Fibroblast of lung (primary cell): ENCODE results near the gene FRS2. TPM values are rescaled to one million over a fixed set of nuclear protein-coding genes. Genes with fewer than 3 reads are reported as not detected.

Source experiments
- DNase-seq, 2 donors: peaks; one replicate each; pipeline versions ENCODE4 v3.0.0 to v3.0.0-alpha.2; 2010; ENCODE audit warnings: low read depth in 2 of 2
- H2AFZ ChIP-seq: 2 replicates; pipeline ENCODE4 v1.5.1; 2012; ENCODE audit warnings: low read length, control low read depth, inconsistent platforms
- H3K27ac ChIP-seq: 2 replicates; pipeline ENCODE4 v1.5.1; 2011; ENCODE audit warnings: low read length, control low read depth; ENCODE audit not compliant: insufficient read depth
- H3K27me3 ChIP-seq: 2 replicates; pipeline ENCODE4 v1.5.1; 2011; ENCODE audit warnings: mild to moderate bottlenecking, low read length; ENCODE audit not compliant: control insufficient read depth, insufficient read depth
- H3K36me3 ChIP-seq: 2 replicates; pipeline ENCODE4 v1.5.1; 2011; ENCODE audit warnings: low read length; ENCODE audit not compliant: control insufficient read depth, insufficient read depth
- H3K4me1 ChIP-seq: 2 replicates; pipeline ENCODE4 v1.5.1; 2011; ENCODE audit warnings: low read length; ENCODE audit not compliant: control insufficient read depth, insufficient read depth; ENCODE audit errors: extremely low read depth
- H3K4me2 ChIP-seq: 2 replicates; pipeline ENCODE4 v1.5.1; 2011; ENCODE audit warnings: low read length, control low read depth; ENCODE audit not compliant: insufficient read depth; ENCODE audit errors: extremely low read depth
- H3K4me3 ChIP-seq, 4 experiments: fragments of 200-600 bp in 1 of 4; sonication (generic) in 1 of 4; replicated peaks in 1 of 4; 2 replicates each; pipeline ENCODE4 v1.5.1; 2011 to 2016; ENCODE audit warnings: low read length in 4 of 4, low read depth in 3 of 4, mild to moderate bottlenecking in 3 of 4, control low read depth in 2 of 4, inconsistent platforms in 1 of 4, mixed read lengths in 1 of 4; ENCODE audit not compliant: insufficient read depth in 1 of 4; ENCODE audit errors: control extremely low read depth in 1 of 4
- H3K79me2 ChIP-seq: 2 replicates; pipeline ENCODE4 v1.5.1; 2012; ENCODE audit warnings: mild to moderate bottlenecking, low read length, inconsistent platforms; ENCODE audit not compliant: control insufficient read depth, insufficient read depth
- H3K9ac ChIP-seq: 2 replicates; pipeline ENCODE4 v1.5.1; 2011; ENCODE audit warnings: mild to moderate bottlenecking, low read length, control low read depth; ENCODE audit not compliant: insufficient read depth
- H3K9me3 ChIP-seq: 2 replicates; pipeline ENCODE4 v1.5.1; 2012; ENCODE audit warnings: low read depth, low read length; ENCODE audit not compliant: control insufficient read depth, insufficient read depth
- H4K20me1 ChIP-seq: 2 replicates; pipeline ENCODE4 v1.5.1; 2011; ENCODE audit warnings: low read length; ENCODE audit not compliant: control insufficient read depth, insufficient read depth; ENCODE audit errors: extremely low read depth
- CTCF ChIP-seq, 2 donors: IDR thresholded peaks in 1 of 2; conservative IDR thresholded peaks in 1 of 2; 1 replicate in 1 of 2; 2 replicates in 1 of 2; pipeline ENCODE4 v1.5.1; 2011 to 2012; ENCODE audit warnings: low read length in 2 of 2, control low read depth in 1 of 2, inconsistent platforms in 1 of 2, low read depth in 1 of 2, mild to moderate bottlenecking in 1 of 2
- EZH2 ChIP-seq: IDR thresholded peaks from 2 replicates; pipeline ENCODE4 v1.5.1; 2012; ENCODE audit warnings: low read length, control low read depth, mild to moderate bottlenecking; ENCODE audit errors: missing control alignments
- polyA plus RNA-seq, 2 donors: library from polyadenylated mRNA; depleted of rRNA in 1 of 2; stranded (reverse) in 1 of 2; unstranded in 1 of 2; fragments of >200 nt; gene quantifications; 2 replicates each; pipeline ENCODE4 v1.2.1, GENCODE V29; 2011 to 2012; ENCODE audit warnings: missing spikeins in 1 of 2
- total RNA-seq: library from RNA; depleted of rRNA; stranded (reverse); fragments of >200 nt; gene quantifications from 2 replicates; pipeline ENCODE4 v1.2.1, GENCODE V29; 2014

Gene FRS2
- total and polyA plus RNA-seq, 2 donors (not counting 1 experiment from before 2014, with no cell fraction given) = 37.1 to 45.9 TPM

- Histone ChIP-seq H3K4me1 (no peaks in the 10 kb centered on the region), H3K9ac (no peak overlapping the region), H3K9me3 (no peaks in the 10 kb centered on the region), H3K36me3 (peaks cover 3% of the 10 kb centered on the region), H2AFZ (no peak overlapping the region), H3K27ac (no peak overlapping the region), H3K27me3 (no peaks in the 10 kb centered on the region), H3K79me2 (no peaks in the 10 kb centered on the region), H3K4me2 (no peak overlapping the region), H4K20me1 (no peaks in the 10 kb centered on the region), H3K4me3 (no peak overlapping the region)
- no peak for DNase-seq
- TF ChIP-seq CTCF (conservative IDR thresholded peaks at IDR 0.05 in 1 of 2, IDR thresholded peaks at IDR 0.05 in 1 of 2; ENCODE audit: low read depth in 1 of 2, low read length in 2 of 2) = no peak
- TF ChIP-seq EZH2 = no peak
Measured at GRCh38 chr12:69608114-69608513, 137.9 kb downstream of the FRS2 start.

GRCh38 chr12:69610126-69610525 is 139.9 kb downstream of the FRS2 start:
- Histone ChIP-seq H3K9ac (no peak overlapping the region), H3K79me2 (no peaks in the 10 kb centered on the region), H3K4me3 (no peak overlapping the region), H3K9me3 (no peaks in the 10 kb centered on the region), H3K36me3 (no peaks in the 10 kb centered on the region), H3K27ac (no peak overlapping the region), H2AFZ (no peak overlapping the region), H3K4me1 (no peaks in the 10 kb centered on the region), H3K27me3 (no peaks in the 10 kb centered on the region), H4K20me1 (no peaks in the 10 kb centered on the region), H3K4me2 (no peak overlapping the region)
- TF ChIP-seq CTCF (conservative IDR thresholded peaks at IDR 0.05 in 1 of 2, IDR thresholded peaks at IDR 0.05 in 1 of 2; ENCODE audit: low read depth in 1 of 2, low read length in 2 of 2) (no peak), EZH2 (no peak)
- no peak for DNase-seq

DNA sequence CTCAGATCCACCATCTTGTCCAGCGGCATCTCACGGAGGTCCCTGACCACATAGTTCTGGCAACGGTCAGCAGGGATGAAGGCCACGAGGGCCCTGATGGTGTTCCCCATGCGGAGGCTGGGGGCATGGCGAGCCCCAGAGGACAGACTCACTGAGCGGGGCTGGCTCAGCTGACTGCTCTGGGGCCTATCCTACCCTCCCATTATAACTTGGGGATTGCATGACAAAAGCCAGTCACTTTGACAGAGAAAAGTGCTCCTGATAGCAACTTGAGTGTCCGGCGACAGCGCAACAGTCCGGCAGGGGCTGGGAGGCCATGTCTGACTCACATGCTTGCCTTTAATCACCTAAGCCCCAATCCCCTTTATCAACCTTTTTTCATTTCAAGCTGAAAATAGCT is 140.5 kb downstream of the FRS2 start, which contains the start of gene LRRC10:
LRRC10 (minus strand) TSS at position 179 of the 400 bp plus-strand sequence; CDS start at position 110, 69 bp downstream.
- H3K36me3 ChIP-seq = no peaks in the 10 kb centered on the region
- no peak within 1 kb of the TSS for H3K4me3 ChIP-seq
- H3K27ac ChIP-seq = no peak within 1 kb of the TSS
- no peaks in the 10 kb centered on the region for H3K4me1 ChIP-seq
- TF ChIP-seq CTCF (conservative IDR thresholded peaks at IDR 0.05 in 1 of 2, IDR thresholded peaks at IDR 0.05 in 1 of 2; ENCODE audit: low read depth in 1 of 2, low read length in 2 of 2) = no peak
- no peak for TF ChIP-seq EZH2
- no peak within 1 kb of the TSS for H3K9ac ChIP-seq
- H4K20me1 ChIP-seq = no peaks in the 10 kb centered on the region
- no peak for DNase-seq
- H3K27me3 ChIP-seq = no peaks in the 10 kb centered on the region
- H3K9me3 ChIP-seq = no peaks in the 10 kb centered on the region
- H3K79me2 ChIP-seq = no peaks in the 10 kb centered on the region
- H3K4me2 ChIP-seq = no peak within 1 kb of the TSS
- H2AFZ ChIP-seq = no peak within 1 kb of the TSS
